ENCODE results near the gene HIRIP3. TPM values are rescaled to one million over a fixed set of nuclear protein-coding genes. Genes with fewer than 3 reads are reported as not detected.

Gene HIRIP3, protein sequence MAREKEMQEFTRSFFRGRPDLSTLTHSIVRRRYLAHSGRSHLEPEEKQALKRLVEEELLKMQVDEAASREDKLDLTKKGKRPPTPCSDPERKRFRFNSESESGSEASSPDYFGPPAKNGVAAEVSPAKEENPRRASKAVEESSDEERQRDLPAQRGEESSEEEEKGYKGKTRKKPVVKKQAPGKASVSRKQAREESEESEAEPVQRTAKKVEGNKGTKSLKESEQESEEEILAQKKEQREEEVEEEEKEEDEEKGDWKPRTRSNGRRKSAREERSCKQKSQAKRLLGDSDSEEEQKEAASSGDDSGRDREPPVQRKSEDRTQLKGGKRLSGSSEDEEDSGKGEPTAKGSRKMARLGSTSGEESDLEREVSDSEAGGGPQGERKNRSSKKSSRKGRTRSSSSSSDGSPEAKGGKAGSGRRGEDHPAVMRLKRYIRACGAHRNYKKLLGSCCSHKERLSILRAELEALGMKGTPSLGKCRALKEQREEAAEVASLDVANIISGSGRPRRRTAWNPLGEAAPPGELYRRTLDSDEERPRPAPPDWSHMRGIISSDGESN
- 17.3 and 18.7 TPM in 2 replicates for total RNA-seq

DNA sequence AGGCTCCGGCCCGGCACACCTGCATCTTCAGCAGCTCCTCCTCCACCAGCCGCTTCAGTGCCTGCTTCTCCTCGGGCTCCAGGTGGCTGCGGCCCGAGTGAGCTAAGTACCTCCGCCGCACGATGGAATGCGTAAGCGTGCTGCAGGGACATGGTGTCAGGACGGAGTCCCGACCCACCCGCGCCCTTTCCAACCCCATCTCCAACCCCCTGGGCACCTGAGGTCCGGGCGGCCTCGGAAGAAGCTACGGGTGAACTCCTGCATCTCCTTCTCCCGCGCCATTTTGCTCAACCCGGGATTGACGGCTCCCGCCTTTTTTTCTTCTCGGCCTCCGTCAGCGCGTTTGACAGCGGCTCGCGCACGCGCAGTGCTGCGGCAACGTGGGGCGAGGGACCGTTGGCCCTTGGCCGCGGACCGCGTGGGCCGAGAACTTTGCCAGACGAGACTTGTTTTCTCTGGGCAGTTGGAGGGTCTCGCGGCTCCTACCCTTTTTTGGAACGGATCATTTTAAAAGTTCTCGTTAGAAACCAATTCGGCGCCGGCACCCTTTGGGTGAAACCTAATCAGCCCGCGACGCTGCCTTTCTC is at the start of gene HIRIP3:
HIRIP3 (minus strand) TSS at position 294 of the 587 bp plus-strand sequence; CDS start at position 282, 12 bp downstream.

DNA sequence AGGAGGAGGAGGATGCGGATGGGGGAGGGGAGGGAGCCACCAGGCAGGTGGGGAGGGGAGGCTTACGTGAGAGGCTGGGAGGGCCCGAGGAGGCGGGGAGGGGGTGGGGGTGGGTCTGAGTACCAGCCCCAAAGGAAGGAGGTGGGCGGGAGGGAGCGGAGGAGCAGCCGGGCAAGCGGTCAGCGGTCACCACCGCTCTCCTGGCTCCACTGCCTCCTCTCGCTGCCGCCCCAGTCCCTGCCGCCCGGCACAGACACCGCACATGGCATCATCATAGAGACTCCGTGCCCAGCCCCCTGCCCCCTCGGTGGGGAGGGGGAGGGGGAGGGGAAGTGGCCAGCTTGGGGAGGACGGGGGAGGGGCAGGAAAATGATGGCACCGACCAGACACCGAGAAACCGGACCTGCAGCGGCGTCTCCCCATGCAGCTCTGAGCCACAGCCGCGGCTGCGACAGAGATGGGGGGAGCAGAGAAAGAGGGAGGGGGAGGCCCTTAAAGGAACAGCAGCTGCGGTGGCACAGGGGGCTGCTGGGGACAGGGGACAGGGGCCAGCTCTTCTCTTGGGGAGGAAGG is 35.5 kb upstream of the HIRIP3 start, which contains the start of gene TLCD3B:
TLCD3B (minus strand) TSS at position 431 of the 573 bp plus-strand sequence. CDS start 744 bp downstream, outside the sequence.

DNA sequence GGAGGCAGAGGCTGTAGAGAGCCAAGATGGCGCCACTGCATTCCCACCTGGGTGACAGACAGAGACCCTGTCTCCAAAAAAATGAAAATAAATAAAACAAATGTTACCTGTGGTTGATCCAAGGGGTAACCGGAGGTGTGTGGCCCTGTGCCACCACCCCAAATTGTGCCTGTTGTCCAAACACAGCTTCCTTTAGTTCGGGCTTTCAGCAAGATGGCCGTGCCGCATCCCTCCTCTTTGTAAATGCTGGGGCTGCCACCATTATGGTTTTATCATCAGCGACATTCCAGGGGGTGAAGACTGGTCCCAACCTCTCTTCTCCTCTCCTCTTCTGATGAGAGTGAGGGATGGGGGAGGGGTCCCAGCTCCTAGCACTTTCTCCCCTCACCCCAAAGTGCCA is 27.5 kb upstream of the HIRIP3 start, which contains the start of gene C16orf92:
C16orf92 (plus strand) TSS at position 312 of the 400 bp plus-strand sequence. CDS start 143 bp downstream, outside the sequence.

DNA sequence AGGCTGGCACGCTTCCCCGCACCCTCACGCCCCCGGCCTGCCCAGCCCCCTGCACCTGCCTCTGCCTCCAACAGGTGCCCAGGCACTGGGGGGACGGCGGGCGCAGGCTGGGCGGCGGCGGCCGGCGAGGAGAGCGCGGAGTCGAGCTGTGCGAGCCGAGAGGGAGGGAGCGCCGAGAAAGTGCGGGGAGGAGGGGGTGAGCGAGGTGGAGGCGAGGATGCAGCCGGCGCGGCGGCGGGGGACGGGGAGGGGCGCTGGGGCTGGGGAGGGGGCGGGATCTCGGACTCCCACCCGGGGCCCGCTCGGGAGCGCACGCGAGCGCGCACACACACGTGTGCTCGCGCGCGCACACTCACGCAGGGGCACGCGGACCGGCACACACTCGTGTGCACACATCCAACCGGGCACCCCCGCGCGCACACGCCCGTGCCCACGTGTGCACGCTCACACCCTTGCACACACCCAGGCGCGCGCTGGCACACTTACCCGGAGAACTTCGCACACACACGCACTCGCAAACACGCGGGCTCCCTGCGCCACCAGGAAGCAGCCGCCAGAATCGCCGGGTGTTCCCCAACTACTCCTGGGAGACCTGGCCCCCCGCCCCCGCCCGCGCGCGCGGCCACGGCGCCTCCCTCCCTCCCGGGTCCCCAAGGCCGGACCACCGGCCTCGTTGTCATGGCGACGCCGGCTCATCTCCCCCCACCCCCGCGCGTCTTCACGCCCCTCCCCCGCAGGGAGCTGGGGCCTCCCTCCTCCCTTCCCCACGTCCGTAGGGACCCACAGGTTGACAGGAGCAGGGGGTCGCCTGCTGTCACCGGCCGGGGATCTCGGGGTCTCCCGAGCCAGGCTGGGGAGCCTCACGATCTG is 15.7 kb upstream of the HIRIP3 start, which contains the start of gene DOC2A:
DOC2A (minus strand) TSS at position 184 of the 870 bp plus-strand sequence. CDS start 805 bp downstream, outside the sequence.

DNA sequence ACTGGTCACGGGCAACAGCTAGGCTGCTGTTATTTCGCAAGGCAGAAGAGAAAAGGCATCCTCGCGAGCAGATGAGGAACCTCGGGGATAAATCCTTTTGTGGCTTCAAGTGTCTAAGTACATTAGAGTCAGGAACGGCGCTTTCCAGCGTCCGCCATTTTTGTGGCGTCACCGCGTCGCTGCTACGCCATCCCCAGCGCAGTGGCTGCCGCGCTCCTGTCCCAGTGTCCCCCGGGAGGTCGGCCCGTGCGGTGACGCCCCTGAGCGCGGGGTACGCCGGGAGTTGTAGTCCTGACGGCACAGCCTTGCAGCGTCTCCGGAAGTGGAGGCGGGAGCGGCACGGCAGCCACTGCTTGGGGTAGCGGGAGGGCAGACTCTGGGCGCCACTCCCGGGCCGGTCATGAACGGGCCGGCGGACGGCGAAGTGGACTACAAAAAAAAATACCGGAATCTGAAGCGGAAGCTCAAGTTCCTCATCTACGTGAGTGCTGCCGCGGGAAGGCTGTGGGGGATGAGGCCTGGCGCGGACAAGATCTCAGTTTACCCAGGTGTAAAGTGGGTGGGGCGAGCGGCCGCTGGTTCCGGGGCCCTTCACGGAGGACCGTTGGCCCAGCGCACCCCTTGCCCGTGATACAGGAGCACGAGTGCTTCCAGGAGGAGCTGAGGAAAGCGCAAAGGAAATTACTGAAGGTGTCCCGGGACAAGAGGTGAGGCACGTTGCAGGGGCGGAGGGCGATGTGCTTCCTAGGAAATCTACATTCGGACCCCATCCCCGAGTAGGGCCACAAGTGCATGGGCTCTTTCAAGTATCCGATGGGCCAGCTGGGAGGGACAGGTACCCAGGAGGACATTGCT is 721 bp upstream of the HIRIP3 start, which contains the start of gene INO80E:
INO80E (plus strand) TSS at position 331 of the 855 bp plus-strand sequence; CDS start at position 401, 70 bp downstream.

DNA sequence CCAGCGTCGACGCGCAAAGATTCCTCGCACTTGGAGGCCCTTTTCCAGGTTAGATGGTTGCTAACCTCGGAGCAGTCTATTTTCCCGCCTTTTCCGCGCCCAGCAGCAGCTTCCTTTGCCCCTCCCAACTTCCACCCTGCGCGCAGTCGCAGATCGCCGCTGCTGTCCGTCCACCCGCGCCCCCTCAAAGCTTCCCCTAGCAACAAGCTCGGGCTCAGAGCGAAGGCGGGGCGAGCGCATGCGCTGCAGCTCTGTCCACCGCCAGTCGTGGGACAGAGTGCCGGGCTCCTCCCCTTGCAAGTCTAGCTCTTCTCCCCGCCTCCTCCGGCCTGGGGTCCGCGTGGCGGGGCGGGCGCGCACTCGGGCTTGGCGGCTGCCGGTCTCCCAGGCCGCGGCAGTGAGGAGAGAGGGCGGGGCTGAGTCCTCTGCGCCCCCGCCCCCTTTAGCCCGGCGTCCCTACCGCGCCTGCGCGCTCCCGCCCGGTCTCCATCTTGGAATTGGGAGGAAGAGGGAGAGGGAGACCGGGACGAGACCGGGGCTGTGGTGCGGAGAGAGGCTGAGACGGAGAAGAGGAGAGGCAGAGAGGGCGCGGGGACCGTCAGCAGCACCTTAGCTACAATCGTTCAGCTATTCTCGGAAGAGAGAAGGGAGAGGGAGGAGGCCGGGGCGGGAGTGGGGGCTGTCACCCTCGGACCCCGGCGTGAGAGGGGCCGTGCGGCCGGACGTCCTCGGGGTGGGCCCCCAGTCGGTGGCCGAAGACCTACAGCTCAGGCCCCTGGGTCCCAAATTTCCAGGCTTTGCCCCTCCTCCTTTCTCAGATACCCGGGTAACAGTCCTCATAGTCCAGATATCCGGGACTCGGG is 21.8 kb downstream of the HIRIP3 start, which contains the start of gene TAOK2:
TAOK2 (plus strand) TSS at position 485 of the 863 bp plus-strand sequence. CDS start 3,905 bp downstream, outside the sequence.

DNA sequence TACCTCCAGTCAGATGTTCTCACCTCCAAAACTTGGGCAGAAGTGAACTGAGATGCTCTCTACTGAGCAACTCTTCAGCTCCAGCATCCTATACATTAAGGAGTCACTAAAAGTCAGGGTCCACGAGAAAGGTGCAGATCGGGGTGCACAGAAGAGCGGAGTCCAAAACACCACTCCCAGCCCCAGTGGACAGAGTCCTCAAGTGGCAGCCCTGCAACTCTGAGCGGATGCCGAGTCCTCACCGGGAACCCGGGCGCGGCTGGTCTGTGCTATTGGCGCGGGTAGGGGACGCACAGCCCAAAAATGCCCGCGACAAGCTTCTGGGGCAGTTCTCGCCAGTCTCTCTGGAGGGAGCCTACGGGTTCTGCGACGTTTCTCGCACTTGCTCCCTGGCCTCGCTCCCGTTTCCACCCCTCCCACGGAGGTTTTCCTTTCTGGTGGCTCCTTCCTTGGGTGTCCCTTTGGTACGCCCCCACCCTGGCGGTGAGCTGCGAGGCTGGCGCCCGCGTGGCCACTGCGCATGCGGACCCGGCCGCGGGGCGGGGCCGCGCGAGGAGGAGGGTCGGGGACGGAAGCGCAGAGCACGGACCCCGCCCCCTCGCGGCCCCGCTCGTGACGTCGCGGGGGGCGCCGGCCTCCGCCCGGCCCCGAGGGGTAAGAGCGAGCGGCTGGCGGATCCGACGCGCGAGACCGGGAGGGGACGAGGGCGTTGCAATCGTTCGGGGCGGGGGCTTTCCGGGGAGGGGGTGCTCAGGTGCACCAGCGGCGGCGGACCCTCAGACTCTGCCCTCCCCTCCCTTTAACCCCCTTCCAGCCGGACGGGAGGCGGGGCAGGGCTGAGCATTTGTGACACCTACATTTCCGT is 33.7 kb downstream of the HIRIP3 start, which contains the start of gene TMEM219:
TMEM219 (plus strand) TSS at position 601 of the 865 bp plus-strand sequence. CDS start 1,065 bp downstream, outside the sequence.

Other genes with a start within 250 kb of the HIRIP3 start
- gene C16orf54, start 249.6 kb downstream of the HIRIP3 start, total RNA-seq, result not detected in 2 replicates
- not detected in 2 replicates for gene ZG16, start 217.4 kb downstream of the HIRIP3 start, total RNA-seq
- 110 and 114 TPM in 2 replicates for gene KIF22, start 204.9 kb downstream of the HIRIP3 start, total RNA-seq
- gene MAZ, start 189.1 kb downstream of the HIRIP3 start, total RNA-seq, result 262 and 274 TPM in 2 replicates
- 0.67 and 0.89 TPM in 2 replicates for gene PRRT2, start 183.4 kb downstream of the HIRIP3 start, total RNA-seq
- gene PAGR1, start 179.5 kb downstream of the HIRIP3 start, total RNA-seq, result 40.0 and 42.4 TPM in 2 replicates
- 311 and 319 TPM in 2 replicates for gene MVP, start 175.2 kb downstream of the HIRIP3 start, total RNA-seq
- gene CDIPT, start 132.4 kb downstream of the HIRIP3 start, total RNA-seq, result 80.6 and 87.8 TPM in 2 replicates
- gene SEZ6L2, start 96.1 kb downstream of the HIRIP3 start, total RNA-seq, result 1.7 and 3.4 TPM in 2 replicates
- gene ASPHD1, start 95.1 kb downstream of the HIRIP3 start, total RNA-seq, result 2.9 and 4.8 TPM in 2 replicates
- 7.2 and 8.6 TPM in 2 replicates for gene KCTD13, start 69.4 kb downstream of the HIRIP3 start, total RNA-seq
- 99.9 and 105 TPM in 2 replicates for gene TMEM219, start 33.5 kb downstream of the HIRIP3 start, total RNA-seq
- gene TAOK2, start 21.7 kb downstream of the HIRIP3 start, total RNA-seq, result 27.4 and 30.8 TPM in 2 replicates
- 101 and 119 TPM in 2 replicates for gene INO80E, start 624 bp upstream of the HIRIP3 start, total RNA-seq
- gene DOC2A, start 15.4 kb upstream of the HIRIP3 start, total RNA-seq, result 0.30 and 0.34 TPM in 2 replicates
- gene C16orf92, start 27.6 kb upstream of the HIRIP3 start, total RNA-seq, result not detected in 2 replicates
- 0.15 and 0.34 TPM in 2 replicates for gene TLCD3B, start 35.7 kb upstream of the HIRIP3 start, total RNA-seq
- 1,260 and 1,271 TPM in 2 replicates for gene ALDOA, start 70.1 kb upstream of the HIRIP3 start, total RNA-seq
- gene PPP4C, start 80.4 kb upstream of the HIRIP3 start, total RNA-seq, result 123 and 132 TPM in 2 replicates
- gene TBX6, start 96.3 kb upstream of the HIRIP3 start, total RNA-seq, result under 0.01 and 0.15 TPM in 2 replicates
- gene YPEL3, start 100.6 kb upstream of the HIRIP3 start, total RNA-seq, result 25.9 and 28.7 TPM in 2 replicates
- 0.17 and 0.74 TPM in 2 replicates for gene GDPD3, start 117.9 kb upstream of the HIRIP3 start, total RNA-seq
- 67.2 and 82.8 TPM in 2 replicates for gene MAPK3, start 127.6 kb upstream of the HIRIP3 start, total RNA-seq
- 7.4 and 7.7 TPM in 2 replicates for gene CORO1A, start 188.0 kb upstream of the HIRIP3 start, total RNA-seq
- 442 and 580 TPM in 2 replicates for gene BOLA2B, start 198.0 kb upstream of the HIRIP3 start, total RNA-seq
- 32.0 and 42.2 TPM in 2 replicates for gene SLX1A, start 198.3 kb upstream of the HIRIP3 start, total RNA-seq
- 1.2 and 1.8 TPM in 2 replicates for gene SULT1A3, start 203.6 kb upstream of the HIRIP3 start, total RNA-seq

Measured in bronchus fibroblast of lung (primary cell).